Endodermal cell (in vitro differentiated cells): Measurements from ENCODE around the gene EMILIN2. TPM values are rescaled to one million over a fixed set of nuclear protein-coding genes. Genes with fewer than 3 reads are reported as not detected.
"Not testable (repeated sequence)": the region's sequence is repeated elsewhere in the genome, so short reads cannot be mapped to it uniquely, and the experiment has no call there.

ENCODE experiments used
- DNase-seq: peaks from one replicate; pipeline ENCODE4 v3.0.0-alpha.2; 2017
- H3K27ac ChIP-seq: 2 replicates; pipeline ENCODE4 v1.5.1; 2013; ENCODE audit warnings: mild to moderate bottlenecking, low read depth, low read length, moderate library complexity
- H3K27me3 ChIP-seq: 2 replicates; pipeline ENCODE4 v1.6.1; 2013; ENCODE audit warnings: mild to moderate bottlenecking, low read length, moderate library complexity; ENCODE audit not compliant: insufficient read depth, control insufficient read depth, poor library complexity, severe bottlenecking
- H3K36me3 ChIP-seq: 2 replicates; pipeline ENCODE4 v1.7.0; 2013; ENCODE audit warnings: mild to moderate bottlenecking, low read length, moderate library complexity; ENCODE audit not compliant: control insufficient read depth, insufficient read depth
- H3K4me1 ChIP-seq: one replicate; pipeline ENCODE4 v1.7.0; 2013; ENCODE audit warnings: low read length; ENCODE audit not compliant: control insufficient read depth, insufficient read depth
- H3K4me3 ChIP-seq: 2 replicates; pipeline ENCODE4 v1.5.1; 2013; ENCODE audit warnings: mild to moderate bottlenecking, low read length, moderate library complexity
- H3K9ac ChIP-seq: 2 replicates; pipeline ENCODE4 v1.6.1; 2013; ENCODE audit warnings: mild to moderate bottlenecking, low read length, moderate library complexity; ENCODE audit not compliant: poor library complexity, severe bottlenecking; ENCODE audit errors: extremely low read depth
- H3K9me3 ChIP-seq: 2 replicates; pipeline ENCODE4 v1.6.1; 2013; ENCODE audit warnings: mild to moderate bottlenecking, low read length, moderate library complexity; ENCODE audit not compliant: control insufficient read depth
- H3K27ac Mint-ChIP-seq: 2 replicates; pipeline ENCODE4 v1.8.0; 2020; ENCODE audit warnings: mixed read lengths
- H3K27me3 Mint-ChIP-seq: 2 replicates; pipeline ENCODE4 v1.8.0; 2021; ENCODE audit warnings: mild to moderate bottlenecking, mixed read lengths; ENCODE audit not compliant: insufficient read depth
- H3K36me3 Mint-ChIP-seq: 2 replicates; pipeline ENCODE4 v1.8.0; 2020; ENCODE audit warnings: low read depth, mixed read lengths
- H3K4me1 Mint-ChIP-seq: 2 replicates; pipeline ENCODE4 v1.8.0; 2020; ENCODE audit warnings: mixed read lengths
- H3K4me3 Mint-ChIP-seq: 2 replicates; pipeline ENCODE4 v1.8.0; 2020; ENCODE audit warnings: mild to moderate bottlenecking, moderate library complexity, mixed read lengths
- H3K9me3 Mint-ChIP-seq: 2 replicates; pipeline ENCODE4 v1.8.0; 2020; ENCODE audit warnings: mild to moderate bottlenecking, mixed read lengths
- CTCF ChIP-seq: fragments of 200-600 bp; sonication (generic); conservative IDR thresholded peaks from 2 replicates; pipeline ENCODE4 v1.5.0; 2021; ENCODE audit warnings: antibody characterized with exemption, mild to moderate bottlenecking
- WGBS, 2 experiments: methylation state at CpG; one replicate each; pipeline versions ENCODE4 v1.1.5 to v1.1.7; 2013; ENCODE audit warnings: missing lambda C conversion rate in 2 of 2, mixed read lengths in 1 of 2; ENCODE audit not compliant: insufficient coverage in 1 of 2, insufficient read length in 1 of 2; 5-methylcytosine and 5-hydroxymethylcytosine counted together
- total RNA-seq, 2 donors: library from RNA; stranded (reverse); fragmentation: NEBNext Ultra II Directional in 1 of 2; extraction: Animal tissue kit (Norgen Biotek cat#: 25700) in 1 of 2; gene quantifications; 2 replicates in 1 of 2; 3 replicates in 1 of 2; pipeline ENCODE4 v1.2.1, GENCODE V29; 2021

The EMILIN2 gene
- total RNA-seq, 2 donors from 2014 or later: 14.2 to 16.8 TPM

DNA sequence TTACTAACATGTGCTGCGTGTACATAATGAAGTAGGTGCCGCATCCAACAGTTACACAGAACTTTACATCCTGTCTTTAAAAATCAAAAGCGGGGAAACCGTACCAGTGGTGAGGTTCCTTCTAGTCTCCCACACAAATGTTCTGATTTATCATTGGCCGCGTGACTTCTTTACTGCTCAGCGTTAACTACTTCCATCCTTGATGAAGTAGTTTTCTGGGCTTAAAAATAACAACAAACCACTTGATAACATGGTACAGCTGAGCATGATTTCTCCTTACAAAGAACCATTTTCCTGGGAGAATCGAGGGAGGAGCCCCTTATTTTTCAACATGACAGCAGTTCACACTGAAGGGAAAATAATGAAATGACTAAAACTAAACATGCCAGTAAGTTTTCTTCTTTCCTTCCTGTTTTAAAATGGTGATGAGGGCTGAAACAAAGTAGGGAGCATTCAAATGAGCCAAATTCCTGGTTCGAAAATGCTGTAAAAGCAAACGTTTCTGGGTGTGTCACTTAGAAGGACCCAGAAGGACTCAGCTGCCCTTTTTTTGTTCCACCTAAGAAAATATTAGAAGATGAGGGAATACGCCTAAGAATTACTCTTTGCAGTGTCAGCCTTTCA is 9.9 kb downstream of the EMILIN2 start:
- DNase-seq: no peak
- H3K27ac ChIP-seq: no peak overlapping the region
- H3K27ac Mint-ChIP-seq: no peak overlapping the region
- peaks cover 12% of the 10 kb centered on the region for H3K9me3 Mint-ChIP-seq
- TF ChIP-seq CTCF: no peak
- peaks cover 8% of the 10 kb centered on the region for H3K36me3 Mint-ChIP-seq
- H3K4me1 Mint-ChIP-seq: peaks cover 19% of the 10 kb centered on the region
- peaks cover 12% of the 10 kb centered on the region for H3K27me3 Mint-ChIP-seq
- H3K36me3 ChIP-seq: no peaks in the 10 kb centered on the region
- H3K9me3 ChIP-seq: peaks cover 14% of the 10 kb centered on the region
- H3K4me3 ChIP-seq: no peak overlapping the region
- H3K9ac ChIP-seq: no peak overlapping the region
- 90 to 91% methylated on average over 7 to 11 of the region's 11 CpGs for WGBS, 2 experiments
- peaks cover 8% of the 10 kb centered on the region for H3K4me1 ChIP-seq
- no peak overlapping the region for H3K4me3 Mint-ChIP-seq
- H3K27me3 ChIP-seq: no peaks in the 10 kb centered on the region

GRCh38 chr18:2857491-2858131 is 10.8 kb downstream of the EMILIN2 start:
- TF ChIP-seq CTCF: no peak
- no peaks in the 10 kb centered on the region for H3K36me3 ChIP-seq
- peaks cover 8% of the 10 kb centered on the region for H3K4me1 ChIP-seq
- no peak for DNase-seq
- Mint-ChIP-seq H3K36me3 (peaks cover 8% of the 10 kb centered on the region), H3K4me1 (peaks cover 19% of the 10 kb centered on the region), H3K9me3 (peaks cover 17% of the 10 kb centered on the region), H3K27ac (no peak overlapping the region), H3K4me3 (no peak overlapping the region), H3K27me3 (peaks cover 12% of the 10 kb centered on the region)
- 91 to 92% methylated on average over 15 to 18 of the region's 18 CpGs for WGBS, 2 experiments
- no peak overlapping the region for H3K4me3 ChIP-seq
- H3K27me3 ChIP-seq: no peaks in the 10 kb centered on the region
- peaks cover 14% of the 10 kb centered on the region for H3K9me3 ChIP-seq
- no peak overlapping the region for H3K9ac ChIP-seq
- H3K27ac ChIP-seq: no peak overlapping the region

DNA sequence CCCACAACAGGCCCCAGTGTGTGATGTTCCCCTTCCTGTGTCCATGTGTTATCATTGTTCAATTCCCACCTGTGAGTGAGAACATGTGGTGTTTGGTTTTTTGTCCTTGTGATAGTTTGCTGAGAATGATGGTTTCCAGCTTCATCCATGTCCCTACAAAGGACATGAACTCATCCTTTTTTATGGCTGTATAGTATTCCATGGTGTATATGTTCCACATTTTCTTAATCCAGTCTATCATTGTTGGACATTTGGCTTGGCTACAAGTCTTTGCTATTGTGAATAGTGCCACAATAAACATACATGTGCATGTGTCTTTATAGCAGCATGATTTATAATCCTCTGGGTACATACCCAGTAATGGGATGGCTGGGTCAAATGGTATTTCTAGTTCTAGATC is 13.6 kb downstream of the EMILIN2 start:
- H3K27ac Mint-ChIP-seq, H3K4me1 Mint-ChIP-seq, H3K4me1 ChIP-seq, H3K27me3 ChIP-seq, H3K36me3 Mint-ChIP-seq, H3K27ac ChIP-seq, DNase-seq, H3K4me3 ChIP-seq, H3K9ac ChIP-seq, H3K4me3 Mint-ChIP-seq, H3K36me3 ChIP-seq: not testable (repeated sequence)
- peaks cover 14% of the 10 kb centered on the region for H3K9me3 ChIP-seq
- peaks cover 19% of the 10 kb centered on the region for H3K27me3 Mint-ChIP-seq
- peaks cover 23% of the 10 kb centered on the region for H3K9me3 Mint-ChIP-seq

DNA sequence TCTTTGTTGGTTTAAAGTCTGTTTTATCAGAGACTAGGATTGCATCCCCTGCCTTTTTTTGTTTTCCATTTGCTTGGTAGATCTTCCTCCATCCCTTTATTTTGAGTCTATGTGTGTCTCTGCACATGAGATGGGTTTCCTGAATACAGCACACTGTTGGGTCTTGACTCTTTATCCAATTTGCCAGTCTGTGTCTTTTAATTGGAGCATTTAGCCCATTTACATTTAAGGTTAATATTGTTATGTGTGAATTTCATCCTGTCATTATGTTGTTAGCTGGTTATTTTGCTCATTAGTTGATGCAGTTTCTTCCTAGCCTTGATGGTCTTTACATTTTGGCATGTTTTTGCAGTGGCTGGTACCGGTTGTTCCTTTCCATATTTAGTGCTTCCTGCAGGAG is 17.2 kb downstream of the EMILIN2 start:
- 88% methylated on average over 1 of the region's 1 CpG; no CpG with 5 or more reads in 1 of the 2 experiments for WGBS, 2 experiments

DNA sequence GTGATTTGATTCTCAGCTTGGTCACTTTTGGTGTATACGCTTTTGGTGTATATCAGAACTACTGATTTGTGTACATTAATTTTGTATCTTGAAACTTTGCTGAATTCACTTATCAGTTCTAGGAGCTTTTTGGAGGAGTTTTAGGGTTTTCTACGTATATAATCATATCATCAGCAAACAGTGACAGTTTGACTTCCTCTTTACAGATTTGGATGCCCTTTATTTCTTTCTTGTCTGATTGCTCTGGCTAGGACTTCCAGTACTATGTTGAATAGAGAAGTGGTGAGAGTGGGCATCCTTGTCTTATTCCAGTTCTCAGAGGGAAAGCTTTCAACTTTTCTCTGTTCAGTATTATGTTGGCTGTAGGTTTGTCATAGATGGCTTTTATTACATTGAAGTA is 19.7 kb downstream of the EMILIN2 start:
- H3K27ac ChIP-seq, H3K4me1 ChIP-seq, H3K4me1 Mint-ChIP-seq, H3K9ac ChIP-seq, H3K4me3 Mint-ChIP-seq, H3K27me3 ChIP-seq, H3K27ac Mint-ChIP-seq, H3K36me3 ChIP-seq, H3K36me3 Mint-ChIP-seq, DNase-seq, H3K27me3 Mint-ChIP-seq: not testable (repeated sequence)
- Histone ChIP-seq H3K4me3 (peak overlapping the region; percentile 35), H3K9me3 (peaks cover 22% of the 10 kb centered on the region)
- peaks cover 48% of the 10 kb centered on the region for H3K9me3 Mint-ChIP-seq
- 39% methylated on average over 2 of the region's 2 CpGs; no CpG with 5 or more reads in 1 of the 2 experiments for WGBS, 2 experiments

More for the DNA sequence above, 17.2 kb downstream of the EMILIN2 start:
- Mint-ChIP-seq H3K27me3 (peaks cover 11% of the 10 kb centered on the region), H3K9me3 (peaks cover 52% of the 10 kb centered on the region), H3K36me3 (peaks cover 15% of the 10 kb centered on the region)
- H3K27ac ChIP-seq, H3K27me3 ChIP-seq, DNase-seq, H3K36me3 ChIP-seq, H3K4me3 ChIP-seq, H3K4me3 Mint-ChIP-seq, H3K4me1 ChIP-seq, H3K27ac Mint-ChIP-seq, H3K9ac ChIP-seq, H3K4me1 Mint-ChIP-seq: not testable (repeated sequence)
- peaks cover 31% of the 10 kb centered on the region for H3K9me3 ChIP-seq
